Thyroid gland (tissue), 4 donors: ENCODE measurements around the gene PADI6.

Experiments
- CTCF ChIP-seq, 6 experiments: fragments of 200-600 bp in 3 of 6; fragments of 450-650 bp in 3 of 6; sonication (generic) in 3 of 6; IDR thresholded peaks; one replicate each; pipeline ENCODE4 v1.5.1; 2016 to 2019; ENCODE audit warnings: antibody characterized with exemption in 6 of 6, mild to moderate bottlenecking in 2 of 6, inconsistent platforms in 1 of 6, moderate library complexity in 1 of 6
- POLR2A ChIP-seq, 2 donors: fragments of 450-650 bp; IDR thresholded peaks; one replicate each; pipeline ENCODE4 v1.6.1; 2017; ENCODE audit warnings: antibody characterized with exemption in 2 of 2, mild to moderate bottlenecking in 2 of 2, moderate library complexity in 1 of 2

- TF ChIP-seq CTCF (IDR thresholded peaks at IDR 0.05) (no peak), POLR2A (IDR thresholded peaks at IDR 0.05) (no peak)
Observed at GRCh38 chr1:17437260-17437579, 65.2 kb downstream of the PADI6 start.
